Peyer's patch (tissue), 4 donors: ENCODE measurements around the gene SF3B2. TPM values are rescaled to one million over a fixed set of nuclear protein-coding genes. Genes with fewer than 3 reads are reported as not detected.
A peak's percentile ranks its signal among the peaks of the same experiment; 100 is the strongest.
"Not testable (repeated sequence)": the region's sequence is repeated elsewhere in the genome, so short reads cannot be mapped to it uniquely, and the experiment has no call there.

Experiments
- DNase-seq, 3 donors: peaks; one replicate each; pipeline ENCODE4 v3.0.0-alpha.2; 2017 to 2019
- H3K27ac ChIP-seq, 4 donors: fragments of 200-600 bp; sonication (generic); one replicate each; pipeline ENCODE4 v1.5.1; 2016 to 2019
- H3K27me3 ChIP-seq, 2 donors: fragments of 200-600 bp; sonication (generic); one replicate each; pipeline ENCODE4 v1.5.1; 2019
- H3K36me3 ChIP-seq, 3 donors: fragments of 200-600 bp; sonication (generic); one replicate each; pipeline ENCODE4 v1.5.1; 2016 to 2019
- H3K4me1 ChIP-seq, 4 donors: fragments of 200-600 bp; sonication (generic); one replicate each; pipeline ENCODE4 v1.5.1; 2016 to 2019
- H3K4me3 ChIP-seq, 4 donors: fragments of 200-600 bp; sonication (generic); 1 replicate in 3 of 4; 2 replicates in 1 of 4; pipeline ENCODE4 v1.5.1; 2016 to 2019; ENCODE audit warnings: mild to moderate bottlenecking in 1 of 4
- H3K9me3 ChIP-seq, 4 donors: fragments of 200-600 bp; sonication (generic); one replicate each; pipeline ENCODE4 v1.5.1; 2016 to 2019; ENCODE audit warnings: mild to moderate bottlenecking in 1 of 4
- POLR2A ChIP-seq, 2 donors: fragments of 450-650 bp; IDR thresholded peaks; one replicate each; pipeline ENCODE4 v1.5.1; 2017; ENCODE audit warnings: antibody characterized with exemption in 2 of 2, mild to moderate bottlenecking in 2 of 2, moderate library complexity in 2 of 2
- total RNA-seq, 4 donors: library from RNA; depleted of rRNA; stranded (reverse); fragments of >200 nt; gene quantifications; one replicate each; pipeline ENCODE4 v1.1.0, GENCODE V29; 2016
- TF ChIP-seq, protein P1 (sequence below), 6 experiments: fragments of 450-650 bp in 4 of 6; fragments of 200-600 bp in 2 of 6; sonication (generic) in 1 of 6; IDR thresholded peaks; one replicate each; pipeline ENCODE4 v1.5.1; 2017 to 2019; ENCODE audit warnings: antibody characterized with exemption in 6 of 6, mild to moderate bottlenecking in 3 of 6, moderate library complexity in 1 of 6

SF3B2 gene
- total RNA-seq, 4 donors from 2014 or later, result 127 to 340 (median 171) TPM

DNA sequence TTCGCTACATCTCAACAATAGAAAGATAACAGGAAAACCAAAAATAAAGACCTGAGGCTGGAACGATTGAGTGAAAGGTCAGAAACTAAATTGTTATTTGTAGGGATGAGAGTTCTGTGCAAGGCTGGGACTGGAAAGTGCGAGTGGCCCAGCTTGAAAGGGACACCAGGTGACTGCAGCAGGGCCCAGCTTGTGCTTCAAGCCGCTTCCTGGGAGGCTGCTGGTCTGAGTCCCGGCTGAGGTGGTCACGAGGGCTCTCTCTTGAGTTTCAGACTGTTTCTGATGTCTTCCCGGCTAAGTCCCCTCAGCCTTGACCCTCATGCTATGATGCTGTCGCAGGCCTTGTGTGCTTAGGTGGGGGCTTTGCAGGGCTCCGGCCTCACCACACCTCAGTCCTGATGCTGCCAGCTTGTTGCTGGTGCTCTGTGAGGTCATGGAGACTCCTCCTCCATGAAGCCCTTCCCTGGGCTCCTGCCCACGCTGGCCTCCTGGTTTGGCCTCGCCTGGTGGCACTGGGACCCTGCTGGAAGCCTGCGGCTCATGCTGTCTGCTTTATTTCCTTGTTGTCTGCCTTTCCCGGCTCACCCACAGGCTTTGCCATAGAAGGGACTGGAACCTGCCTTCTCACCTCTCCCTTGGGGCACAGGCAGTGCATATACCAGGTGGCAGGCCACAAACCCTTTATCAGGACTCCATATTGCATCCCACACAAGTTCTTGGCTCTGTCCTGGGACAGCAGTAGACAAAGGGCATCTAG is 45.9 kb upstream of the SF3B2 start:
- peaks cover 0 to 7% (median 4%) of the 10 kb centered on the region in 4 donors for H3K4me1 ChIP-seq
- no peak overlapping the region for H3K4me3 ChIP-seq
- H3K27me3 ChIP-seq, result no peaks in the 10 kb centered on the region
- DNase-seq, result no peak
- H3K36me3 ChIP-seq, result peaks cover 0 to 12% (median 0%) of the 10 kb centered on the region in 3 donors
- H3K9me3 ChIP-seq, result no peaks in the 10 kb centered on the region
- no peak for TF ChIP-seq POLR2A (IDR thresholded peaks at IDR 0.05)
- TF ChIP-seq, protein P1, sequence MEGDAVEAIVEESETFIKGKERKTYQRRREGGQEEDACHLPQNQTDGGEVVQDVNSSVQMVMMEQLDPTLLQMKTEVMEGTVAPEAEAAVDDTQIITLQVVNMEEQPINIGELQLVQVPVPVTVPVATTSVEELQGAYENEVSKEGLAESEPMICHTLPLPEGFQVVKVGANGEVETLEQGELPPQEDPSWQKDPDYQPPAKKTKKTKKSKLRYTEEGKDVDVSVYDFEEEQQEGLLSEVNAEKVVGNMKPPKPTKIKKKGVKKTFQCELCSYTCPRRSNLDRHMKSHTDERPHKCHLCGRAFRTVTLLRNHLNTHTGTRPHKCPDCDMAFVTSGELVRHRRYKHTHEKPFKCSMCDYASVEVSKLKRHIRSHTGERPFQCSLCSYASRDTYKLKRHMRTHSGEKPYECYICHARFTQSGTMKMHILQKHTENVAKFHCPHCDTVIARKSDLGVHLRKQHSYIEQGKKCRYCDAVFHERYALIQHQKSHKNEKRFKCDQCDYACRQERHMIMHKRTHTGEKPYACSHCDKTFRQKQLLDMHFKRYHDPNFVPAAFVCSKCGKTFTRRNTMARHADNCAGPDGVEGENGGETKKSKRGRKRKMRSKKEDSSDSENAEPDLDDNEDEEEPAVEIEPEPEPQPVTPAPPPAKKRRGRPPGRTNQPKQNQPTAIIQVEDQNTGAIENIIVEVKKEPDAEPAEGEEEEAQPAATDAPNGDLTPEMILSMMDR (IDR thresholded peaks at IDR 0.05), result no peak
- peak overlapping the region in 1 of 4 donors; percentile 9 for H3K27ac ChIP-seq

DNA sequence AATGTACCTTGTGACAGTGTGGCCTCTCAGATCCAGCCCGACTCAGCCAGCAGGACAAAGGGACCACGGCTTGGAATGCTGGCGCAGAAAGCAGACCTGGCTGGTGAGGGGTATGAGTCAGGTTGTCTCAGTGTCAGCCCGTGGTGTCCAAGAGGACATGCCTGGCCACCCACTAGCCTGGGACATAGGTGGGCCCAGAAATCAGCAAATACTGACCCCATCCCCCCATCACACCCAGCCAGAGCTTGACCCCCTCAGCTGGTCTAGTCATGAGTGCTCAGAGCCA is 45.3 kb upstream of the SF3B2 start:
- Histone ChIP-seq H3K27me3 (peaks cover 0 to 5% of the 10 kb centered on the region in 2 donors), H3K9me3 (no peaks in the 10 kb centered on the region), H3K4me1 (peaks cover 2 to 9% (median 4%) of the 10 kb centered on the region in 4 donors), H3K27ac (peak overlapping the region in 1 of 4 donors; percentile 9), H3K36me3 (peaks cover 0 to 12% (median 0%) of the 10 kb centered on the region in 3 donors), H3K4me3 (no peak overlapping the region)
- DNase-seq, result no peak
- TF ChIP-seq, protein P1 (IDR thresholded peaks at IDR 0.05), result no peak

GRCh38 chr11:66007201-66007634 is 44.9 kb upstream of the SF3B2 start:
- TF ChIP-seq, protein P1 (IDR thresholded peaks at IDR 0.05), result no peak
- TF ChIP-seq POLR2A (IDR thresholded peaks at IDR 0.05), result no peak
- H3K4me1 ChIP-seq, result peaks cover 2 to 12% (median 4%) of the 10 kb centered on the region in 4 donors

DNA sequence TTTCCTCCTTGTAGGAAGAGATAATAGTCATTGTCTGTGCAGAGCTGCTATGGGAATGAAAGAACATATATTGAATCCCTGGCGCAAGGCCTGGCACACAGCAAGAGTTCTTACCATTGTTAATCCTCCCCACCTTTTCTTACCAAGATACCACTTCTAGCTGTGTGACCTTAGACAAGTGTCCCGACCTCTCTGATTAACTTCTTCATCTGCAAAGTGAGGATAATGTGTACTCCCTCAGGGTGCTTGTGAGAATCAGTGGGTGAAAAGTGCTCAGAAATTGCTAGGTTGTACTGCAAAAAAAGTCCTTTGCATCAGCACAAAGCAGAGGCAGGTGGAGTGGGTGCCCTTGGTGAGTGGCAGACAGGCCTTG is 44.1 kb upstream of the SF3B2 start:
- Histone ChIP-seq H3K4me3 (no peak overlapping the region), H3K36me3 (peaks cover 0 to 12% (median 0%) of the 10 kb centered on the region in 3 donors), H3K27me3 (peaks cover 0 to 14% of the 10 kb centered on the region in 2 donors), H3K9me3 (no peaks in the 10 kb centered on the region), H3K4me1 (peaks cover 2 to 10% (median 3%) of the 10 kb centered on the region in 4 donors), H3K27ac (no peak overlapping the region)
- no peak for DNase-seq
- no peak for TF ChIP-seq POLR2A (IDR thresholded peaks at IDR 0.05)
- TF ChIP-seq, protein P1 (IDR thresholded peaks at IDR 0.05), result no peak

More at GRCh38 chr11:66007201-66007634, 44.9 kb upstream of the SF3B2 start:
- H3K36me3 ChIP-seq, result peaks cover 0 to 12% (median 0%) of the 10 kb centered on the region in 3 donors
- no peak overlapping the region for H3K4me3 ChIP-seq
- H3K27ac ChIP-seq, result peak overlapping the region in 1 of 4 donors; percentile 9
- DNase-seq, result no peak
- peaks cover 0 to 9% of the 10 kb centered on the region in 2 donors for H3K27me3 ChIP-seq
- H3K9me3 ChIP-seq, result no peaks in the 10 kb centered on the region

DNA sequence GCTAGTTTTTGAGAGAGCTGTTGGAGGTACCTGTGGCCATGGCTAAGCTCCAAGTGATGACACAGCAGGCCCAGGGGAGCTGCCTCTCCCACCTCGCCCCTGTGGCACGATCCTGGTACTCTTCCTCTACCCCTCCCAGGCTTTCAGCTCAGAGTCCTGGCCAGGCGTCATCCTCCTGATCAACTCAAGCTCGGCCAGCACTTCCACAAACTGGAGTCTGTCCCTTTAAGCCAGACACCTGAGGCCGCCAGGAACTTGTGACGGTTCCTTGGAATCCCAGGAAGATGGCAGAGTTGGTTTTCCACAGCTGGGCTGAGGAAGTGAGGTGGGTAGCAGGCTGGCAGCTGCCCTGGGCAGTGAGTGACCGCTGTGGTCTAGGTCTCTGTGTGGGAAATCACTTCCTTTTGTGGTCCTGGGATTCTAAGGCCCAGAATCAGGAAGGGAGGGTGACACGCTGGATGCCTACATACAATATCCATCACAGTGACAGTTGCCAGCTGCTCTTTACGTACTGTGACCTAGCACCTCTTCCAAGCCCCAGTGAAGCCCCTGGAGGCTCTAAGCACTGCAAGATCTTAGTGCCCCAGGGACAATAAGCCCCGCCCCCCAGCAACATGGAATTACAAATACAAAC is 43.6 kb upstream of the SF3B2 start:
- H3K27ac ChIP-seq, result no peak overlapping the region
- H3K4me1 ChIP-seq, result peaks cover 0 to 6% (median 1%) of the 10 kb centered on the region in 4 donors
- H3K27me3 ChIP-seq, result peaks cover 0 to 17% of the 10 kb centered on the region in 2 donors
- DNase-seq, result no peak
- TF ChIP-seq, protein P1 (IDR thresholded peaks at IDR 0.05), result no peak
- TF ChIP-seq POLR2A (IDR thresholded peaks at IDR 0.05), result no peak
- no peaks in the 10 kb centered on the region for H3K9me3 ChIP-seq
- H3K36me3 ChIP-seq, result peaks cover 0 to 12% (median 0%) of the 10 kb centered on the region in 3 donors
- no peak overlapping the region for H3K4me3 ChIP-seq

GRCh38 chr11:66010036-66010435 is 42.1 kb upstream of the SF3B2 start:
- not testable (repeated sequence) for DNase-seq, H3K4me3 ChIP-seq, H3K4me1 ChIP-seq, H3K27ac ChIP-seq, H3K9me3 ChIP-seq, H3K36me3 ChIP-seq
- peaks cover 0 to 17% of the 10 kb centered on the region in 2 donors for H3K27me3 ChIP-seq
